Endothelial cell (in vitro differentiated cells): ENCODE data around the gene TBC1D5. TPM values are rescaled to one million over a fixed set of nuclear protein-coding genes. Genes with fewer than 3 reads are reported as not detected.

ENCODE experiments used
- DNase-seq: peaks from one replicate; pipeline ENCODE4 v3.0.0; 2021; ENCODE audit warnings: low spot score
- H3K27ac Mint-ChIP-seq: one replicate; pipeline ENCODE4 v1.8.0; 2021; ENCODE audit warnings: mixed read lengths, inconsistent platforms; ENCODE audit not compliant: unreplicated experiment
- H3K27me3 Mint-ChIP-seq: one replicate; pipeline ENCODE4 v1.8.0; 2021; ENCODE audit warnings: mild to moderate bottlenecking, moderate library complexity, mixed read lengths, inconsistent platforms; ENCODE audit not compliant: unreplicated experiment
- H3K36me3 Mint-ChIP-seq: one replicate; pipeline ENCODE4 v1.8.0; 2021; ENCODE audit warnings: mild to moderate bottlenecking, low read depth, mixed read lengths, inconsistent platforms; ENCODE audit not compliant: unreplicated experiment
- H3K4me1 Mint-ChIP-seq: one replicate; pipeline ENCODE4 v1.8.0; 2021; ENCODE audit warnings: mild to moderate bottlenecking, mixed read lengths, inconsistent platforms; ENCODE audit not compliant: unreplicated experiment
- H3K4me3 Mint-ChIP-seq: one replicate; pipeline ENCODE4 v1.8.0; 2021; ENCODE audit warnings: mild to moderate bottlenecking, mixed read lengths, inconsistent platforms; ENCODE audit not compliant: unreplicated experiment
- H3K9me3 Mint-ChIP-seq: one replicate; pipeline ENCODE4 v1.8.0; 2021; ENCODE audit warnings: mixed read lengths, inconsistent platforms; ENCODE audit not compliant: unreplicated experiment
- CTCF ChIP-seq: fragments of 200-600 bp; sonication (generic); IDR thresholded peaks from one replicate; pipeline ENCODE4 v1.5.0; 2021; ENCODE audit warnings: antibody characterized with exemption; ENCODE audit not compliant: unreplicated experiment
- total RNA-seq: library from RNA; stranded (reverse); fragmentation: NEBNext Ultra II Directional; extraction: Animal tissue kit (Norgen Biotek cat#: 25700); gene quantifications from one replicate; pipeline ENCODE4 v1.2.1, GENCODE V29; 2021; ENCODE audit not compliant: unreplicated experiment

TBC1D5 gene
- total RNA-seq, 1 donor from 2014 or later = 48.2 TPM

- no peaks in the 10 kb centered on the region for H3K36me3 Mint-ChIP-seq
- TF ChIP-seq CTCF = no peak
- H3K9me3 Mint-ChIP-seq = no peaks in the 10 kb centered on the region
- no peaks in the 10 kb centered on the region for H3K27me3 Mint-ChIP-seq
- H3K4me3 Mint-ChIP-seq = no peak overlapping the region
- H3K27ac Mint-ChIP-seq = no peak overlapping the region
- no peak for DNase-seq
- peaks cover 22% of the 10 kb centered on the region for H3K4me1 Mint-ChIP-seq
Measured at GRCh38 chr3:17232442-17232841, 510.0 kb downstream of the TBC1D5 start.

- H3K4me3 Mint-ChIP-seq = no peak overlapping the region
- no peaks in the 10 kb centered on the region for H3K9me3 Mint-ChIP-seq
- no peak overlapping the region for H3K27ac Mint-ChIP-seq
- DNase-seq = no peak
- no peaks in the 10 kb centered on the region for H3K27me3 Mint-ChIP-seq
- no peaks in the 10 kb centered on the region for H3K36me3 Mint-ChIP-seq
- peaks cover 22% of the 10 kb centered on the region for H3K4me1 Mint-ChIP-seq
- TF ChIP-seq CTCF = no peak
Measured at GRCh38 chr3:17231537-17232261, 510.7 kb downstream of the TBC1D5 start.

GRCh38 chr3:17227472-17227871 lies 515.0 kb downstream of the TBC1D5 start:
- Mint-ChIP-seq H3K4me1 (no peaks in the 10 kb centered on the region), H3K9me3 (no peaks in the 10 kb centered on the region), H3K27ac (no peak overlapping the region), H3K4me3 (no peak overlapping the region), H3K27me3 (no peaks in the 10 kb centered on the region), H3K36me3 (no peaks in the 10 kb centered on the region)
- no peak for TF ChIP-seq CTCF
- no peak for DNase-seq

GRCh38 chr3:17221529-17221928 lies 520.9 kb downstream of the TBC1D5 start:
- Mint-ChIP-seq H3K36me3 (no peaks in the 10 kb centered on the region), H3K4me3 (no peak overlapping the region), H3K27me3 (no peaks in the 10 kb centered on the region), H3K9me3 (no peaks in the 10 kb centered on the region), H3K27ac (no peak overlapping the region), H3K4me1 (peaks cover 2% of the 10 kb centered on the region)
- DNase-seq = no peak
- TF ChIP-seq CTCF = no peak

GRCh38 chr3:17219593-17219992 lies 522.8 kb downstream of the TBC1D5 start:
- no peaks in the 10 kb centered on the region for H3K9me3 Mint-ChIP-seq
- H3K4me3 Mint-ChIP-seq = no peak overlapping the region
- TF ChIP-seq CTCF = no peak
- no peaks in the 10 kb centered on the region for H3K27me3 Mint-ChIP-seq
- H3K36me3 Mint-ChIP-seq = no peaks in the 10 kb centered on the region
- peaks cover 2% of the 10 kb centered on the region for H3K4me1 Mint-ChIP-seq
- no peak for DNase-seq
- no peak overlapping the region for H3K27ac Mint-ChIP-seq
